Measurements from ENCODE around the gene PKM.
"Not testable (repeated sequence)": the region's sequence is repeated elsewhere in the genome, so short reads cannot be mapped to it uniquely, and the experiment has no call there.

DNA sequence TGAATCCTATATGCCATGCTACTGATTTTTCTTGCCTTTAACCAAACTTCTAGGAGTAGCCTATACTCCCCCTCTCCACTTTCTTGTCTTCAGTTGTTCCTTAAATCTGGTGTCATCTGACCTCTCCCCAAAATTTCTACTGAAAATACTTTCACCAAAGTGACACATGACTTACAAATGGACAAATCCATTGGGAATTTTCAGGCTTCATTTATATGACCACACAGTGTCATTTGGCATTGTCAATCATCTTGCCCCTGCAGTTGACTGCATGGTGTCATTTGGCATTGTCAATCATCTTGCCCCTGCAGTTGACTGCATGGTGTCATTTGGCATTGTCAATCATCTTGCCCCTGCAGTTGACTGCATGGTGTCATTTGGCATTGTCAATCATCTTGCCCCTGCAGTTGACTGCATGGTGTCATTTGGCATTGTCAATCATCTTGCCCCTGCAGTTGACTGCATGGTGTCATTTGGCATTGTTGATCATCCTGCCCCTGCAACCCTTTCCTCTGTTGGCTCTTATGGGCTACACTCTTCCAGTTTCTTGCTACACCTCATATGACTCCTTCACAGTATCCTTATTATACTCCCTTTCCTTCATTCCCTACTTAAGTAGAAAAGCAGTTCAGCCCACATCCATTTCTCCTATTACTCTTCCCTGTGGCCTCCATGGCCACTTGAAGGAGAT lies 44.8 kb upstream of the PKM start:
- TF ChIP-seq POLR2A (IDR thresholded peaks at IDR 0.05), result not testable (repeated sequence)
- TF ChIP-seq, protein P1, sequence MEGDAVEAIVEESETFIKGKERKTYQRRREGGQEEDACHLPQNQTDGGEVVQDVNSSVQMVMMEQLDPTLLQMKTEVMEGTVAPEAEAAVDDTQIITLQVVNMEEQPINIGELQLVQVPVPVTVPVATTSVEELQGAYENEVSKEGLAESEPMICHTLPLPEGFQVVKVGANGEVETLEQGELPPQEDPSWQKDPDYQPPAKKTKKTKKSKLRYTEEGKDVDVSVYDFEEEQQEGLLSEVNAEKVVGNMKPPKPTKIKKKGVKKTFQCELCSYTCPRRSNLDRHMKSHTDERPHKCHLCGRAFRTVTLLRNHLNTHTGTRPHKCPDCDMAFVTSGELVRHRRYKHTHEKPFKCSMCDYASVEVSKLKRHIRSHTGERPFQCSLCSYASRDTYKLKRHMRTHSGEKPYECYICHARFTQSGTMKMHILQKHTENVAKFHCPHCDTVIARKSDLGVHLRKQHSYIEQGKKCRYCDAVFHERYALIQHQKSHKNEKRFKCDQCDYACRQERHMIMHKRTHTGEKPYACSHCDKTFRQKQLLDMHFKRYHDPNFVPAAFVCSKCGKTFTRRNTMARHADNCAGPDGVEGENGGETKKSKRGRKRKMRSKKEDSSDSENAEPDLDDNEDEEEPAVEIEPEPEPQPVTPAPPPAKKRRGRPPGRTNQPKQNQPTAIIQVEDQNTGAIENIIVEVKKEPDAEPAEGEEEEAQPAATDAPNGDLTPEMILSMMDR (IDR thresholded peaks at IDR 0.05), result not testable (repeated sequence)
